Mammary epithelial cell (primary cell): ENCODE results near the gene KLF5.

ENCODE experiments used
- CTCF ChIP-seq, 2 donors: IDR thresholded peaks in 1 of 2; conservative IDR thresholded peaks in 1 of 2; 2 replicates each; pipeline ENCODE4 v1.5.1; 2011 to 2012; ENCODE audit warnings: inconsistent platforms in 2 of 2, low read length in 2 of 2, mild to moderate bottlenecking in 2 of 2, control low read depth in 1 of 2, low read depth in 1 of 2; ENCODE audit not compliant: insufficient read depth in 1 of 2; ENCODE audit errors: extremely low read depth in 1 of 2
- EZH2 ChIP-seq: IDR thresholded peaks from 2 replicates; pipeline ENCODE4 v1.6.1; 2012; ENCODE audit warnings: low read length, inconsistent platforms, borderline replicate concordance

GRCh38 chr13:73063166-73063565 lies 4.4 kb downstream of the KLF5 start:
- TF ChIP-seq CTCF (conservative IDR thresholded peaks at IDR 0.05 in 1 of 2, IDR thresholded peaks at IDR 0.05 in 1 of 2; ENCODE audit: extremely low read depth in 1 of 2, insufficient read depth in 1 of 2, low read depth in 1 of 2, low read length in 2 of 2) (no peak), EZH2 (no peak)
